OCI-LY3 (cell line): ENCODE measurements around the gene UMODL1.

ENCODE experiments used
- H2AFZ ChIP-seq: fragments of 200-600, 300-600 bp; shearing (Covaris generic); 2 replicates; pipeline ENCODE4 v1.6.0; 2014; ENCODE audit warnings: antibody characterized with exemption, low read depth, low read length
- H3K27ac ChIP-seq: fragments of 200-600, 300-600 bp; sonication (generic); 2 replicates; pipeline ENCODE4 v1.5.1; 2014; ENCODE audit warnings: mild to moderate bottlenecking, low read length, moderate library complexity, mixed read lengths
- H3K27me3 ChIP-seq: fragments of 200-600, 300-600 bp; sonication (generic); 2 replicates; pipeline ENCODE4 v1.6.1; 2014; ENCODE audit warnings: low read depth, low read length, mixed read lengths
- H3K36me3 ChIP-seq: fragments of 200-600, 300-600 bp; sonication (generic); replicated peaks from 2 replicates; pipeline ENCODE3; 2014; ENCODE audit warnings: low read depth, low read length, mixed read lengths
- H3K4me1 ChIP-seq: fragments of 300-600, 200-600 bp; sonication (generic); 2 replicates; pipeline ENCODE4 v1.6.1; 2014; ENCODE audit warnings: low read length, mixed read lengths
- H3K4me2 ChIP-seq: fragments of 200-600, 300-600 bp; sonication (generic); 2 replicates; pipeline ENCODE4 v1.6.1; 2014; ENCODE audit warnings: low read length, mixed read lengths
- H3K4me3 ChIP-seq: fragments of 300-600, 200-600 bp; sonication (generic); 2 replicates; pipeline ENCODE4 v1.5.1; 2014; ENCODE audit warnings: antibody characterized with exemption, mild to moderate bottlenecking, low read length, moderate library complexity
- H3K79me2 ChIP-seq: fragments of 300-600, 200-600 bp; shearing (Covaris generic); 2 replicates; pipeline ENCODE4 v1.6.1; 2014; ENCODE audit warnings: mild to moderate bottlenecking, low read length, mixed read lengths
- H3K9ac ChIP-seq: fragments of 300-600, 200-600 bp; shearing (Covaris generic); 2 replicates; pipeline ENCODE4 v1.6.0; 2014; ENCODE audit warnings: mild to moderate bottlenecking, low read length, moderate library complexity
- H3K9me3 ChIP-seq: fragments of 200-600, 300-600 bp; shearing (Covaris generic); 2 replicates; pipeline ENCODE4 v1.6.1; 2014; ENCODE audit warnings: low read length, mixed read lengths; ENCODE audit not compliant: insufficient read depth
- H4K20me1 ChIP-seq: fragments of 200-600, 300-600 bp; sonication (generic); 2 replicates; pipeline ENCODE4 v1.6.1; 2016; ENCODE audit warnings: low read length, mixed read lengths; ENCODE audit not compliant: insufficient read depth
- CTCF ChIP-seq: fragments of 200-600, 300-600 bp; sonication (generic); IDR thresholded peaks from 2 replicates; pipeline ENCODE4 v1.5.1; 2014; ENCODE audit warnings: antibody characterized with exemption, low read length, low read depth
- EZH2phosphoT487 ChIP-seq: fragments of 200-600 bp; shearing (Covaris generic); IDR thresholded peaks from 2 replicates; pipeline ENCODE4 v1.6.1; 2018; ENCODE audit warnings: antibody characterized with exemption, mixed run types, low read depth

UMODL1 gene

GRCh38 chr21:42169758-42170157 lies 98.6 kb downstream of the UMODL1 start:
- H3K4me3 ChIP-seq: no peak overlapping the region
- no peaks in the 10 kb centered on the region for H4K20me1 ChIP-seq
- H3K4me1 ChIP-seq: no peaks in the 10 kb centered on the region
- no peaks in the 10 kb centered on the region for H3K9me3 ChIP-seq
- no peak for TF ChIP-seq EZH2phosphoT487
- no peak for TF ChIP-seq CTCF
- no peaks in the 10 kb centered on the region for H3K79me2 ChIP-seq
- no peaks in the 10 kb centered on the region for H3K36me3 ChIP-seq
- no peaks in the 10 kb centered on the region for H3K27me3 ChIP-seq
- no peak overlapping the region for H3K27ac ChIP-seq
- no peak overlapping the region for H3K9ac ChIP-seq
- no peak overlapping the region for H2AFZ ChIP-seq
- no peak overlapping the region for H3K4me2 ChIP-seq

GRCh38 chr21:42171091-42172053 lies 100.3 kb downstream of the UMODL1 start:
- H3K27ac ChIP-seq: no peak overlapping the region
- no peak overlapping the region for H3K4me3 ChIP-seq

GRCh38 chr21:42172596-42173483 lies 101.7 kb downstream of the UMODL1 start:
- Histone ChIP-seq H3K27ac (no peak overlapping the region), H3K36me3 (no peaks in the 10 kb centered on the region), H3K4me1 (no peaks in the 10 kb centered on the region), H3K9me3 (no peaks in the 10 kb centered on the region), H3K4me3 (no peak overlapping the region), H3K79me2 (no peaks in the 10 kb centered on the region), H3K27me3 (peaks cover 3% of the 10 kb centered on the region; the same call in 1 of the 2 replicates), H2AFZ (no peak overlapping the region), H4K20me1 (no peaks in the 10 kb centered on the region), H3K9ac (no peak overlapping the region), H3K4me2 (no peak overlapping the region)
- no peak for TF ChIP-seq EZH2phosphoT487
- no peak for TF ChIP-seq CTCF

More at GRCh38 chr21:42171091-42172053, 100.3 kb downstream of the UMODL1 start:
- Histone ChIP-seq H3K27me3 (peaks cover 3% of the 10 kb centered on the region; the same call in 1 of the 2 replicates), H3K4me2 (no peak overlapping the region), H3K36me3 (no peaks in the 10 kb centered on the region), H2AFZ (no peak overlapping the region), H3K79me2 (no peaks in the 10 kb centered on the region), H3K9me3 (no peaks in the 10 kb centered on the region), H3K4me1 (no peaks in the 10 kb centered on the region), H4K20me1 (no peaks in the 10 kb centered on the region), H3K9ac (no peak overlapping the region)
- TF ChIP-seq EZH2phosphoT487: no peak
- no peak for TF ChIP-seq CTCF

GRCh38 chr21:42174173-42174572 lies 103.1 kb downstream of the UMODL1 start:
- Histone ChIP-seq H3K36me3 (no peaks in the 10 kb centered on the region), H3K9me3 (no peaks in the 10 kb centered on the region), H3K4me1 (no peaks in the 10 kb centered on the region), H3K4me2 (peak overlapping the region; percentile 35), H4K20me1 (no peaks in the 10 kb centered on the region), H2AFZ (no peak overlapping the region), H3K4me3 (peak overlapping the region; percentile 70), H3K79me2 (no peaks in the 10 kb centered on the region), H3K27ac (no peak overlapping the region), H3K27me3 (peaks cover 3% of the 10 kb centered on the region; the same call in 1 of the 2 replicates), H3K9ac (no peak overlapping the region)
- TF ChIP-seq CTCF: no peak
- TF ChIP-seq EZH2phosphoT487: no peak
